ENCODE measurements around the gene TRPM5.

Gene TRPM5

GRCh38 chr11:2447951-2448650, 3.8 kb upstream of the TRPM5 start:
- H3K36me3 ChIP-seq = no peaks in the 10 kb centered on the region
- no peak overlapping the region for H3K4me3 ChIP-seq (ENCODE audit: low read depth, low read length)
- no peak for TF ChIP-seq CTCF (IDR thresholded peaks at IDR 0.05; ENCODE audit: low read depth, low read length)
- no peak for DNase-seq
- peaks cover 90% of the 10 kb centered on the region for H3K27me3 ChIP-seq (ENCODE audit: insufficient read depth, low read depth, severe bottlenecking)
- no peak overlapping the region for H3K27ac ChIP-seq
- no peaks in the 10 kb centered on the region for H3K9me3 ChIP-seq (ENCODE audit: severe bottlenecking)

GRCh38 chr11:2447253-2447950, 3.1 kb upstream of the TRPM5 start:
- no peak overlapping the region for H3K4me3 ChIP-seq (ENCODE audit: low read depth, low read length)
- H3K9me3 ChIP-seq (ENCODE audit: severe bottlenecking) = peaks cover 4% of the 10 kb centered on the region
- peaks cover 90% of the 10 kb centered on the region for H3K27me3 ChIP-seq (ENCODE audit: insufficient read depth, low read depth, severe bottlenecking)
- DNase-seq = no peak
- H3K36me3 ChIP-seq = no peaks in the 10 kb centered on the region
- no peak overlapping the region for H3K27ac ChIP-seq
- no peak for TF ChIP-seq CTCF (IDR thresholded peaks at IDR 0.05; ENCODE audit: low read depth, low read length)

GRCh38 chr11:2446590-2447252, 2.4 kb upstream of the TRPM5 start:
- peaks cover 4% of the 10 kb centered on the region for H3K9me3 ChIP-seq (ENCODE audit: severe bottlenecking)
- no peak overlapping the region for H3K27ac ChIP-seq
- TF ChIP-seq CTCF (IDR thresholded peaks at IDR 0.05; ENCODE audit: low read depth, low read length) = no peak
- peaks cover 90% of the 10 kb centered on the region for H3K27me3 ChIP-seq (ENCODE audit: insufficient read depth, low read depth, severe bottlenecking)
- no peak for DNase-seq
- H3K36me3 ChIP-seq = no peaks in the 10 kb centered on the region
- no peak overlapping the region for H3K4me3 ChIP-seq (ENCODE audit: low read depth, low read length)

- H3K27me3 ChIP-seq (ENCODE audit: insufficient read depth, low read depth, severe bottlenecking) = peaks cover 89% of the 10 kb centered on the region
- H3K4me3 ChIP-seq (ENCODE audit: low read depth, low read length) = peak overlapping the region; percentile 26; the same call in 1 of the 2 replicates
- peaks cover 4% of the 10 kb centered on the region for H3K9me3 ChIP-seq (ENCODE audit: severe bottlenecking)
- TF ChIP-seq CTCF (IDR thresholded peaks at IDR 0.05; ENCODE audit: low read depth, low read length) = no peak
- H3K36me3 ChIP-seq = no peaks in the 10 kb centered on the region
- no peak overlapping the region for H3K27ac ChIP-seq
- DNase-seq = no peak
Measured at GRCh38 chr11:2445746-2446551, 1.6 kb upstream of the TRPM5 start.

- H3K9me3 ChIP-seq (ENCODE audit: severe bottlenecking) = peaks cover 4% of the 10 kb centered on the region
- no peaks in the 10 kb centered on the region for H3K36me3 ChIP-seq
- H3K4me3 ChIP-seq (ENCODE audit: low read depth, low read length) = peak within 1 kb of the TSS; percentile 26
- H3K27ac ChIP-seq = no peak within 1 kb of the TSS
- peak; percentile 53 for DNase-seq
- TF ChIP-seq CTCF (IDR thresholded peaks at IDR 0.05; ENCODE audit: low read depth, low read length) = no peak
- peaks cover 86% of the 10 kb centered on the region for H3K27me3 ChIP-seq (ENCODE audit: insufficient read depth, low read depth, severe bottlenecking)
Measured at GRCh38 chr11:2444821-2445745, 769 bp upstream of the TRPM5 start, which contains the start of gene KCNQ1. Gene KCNQ1 (plus strand): TSS chr11:2445008. CDS start chr11:2445099, 91 bp downstream.
